ENCODE data around the gene IFITM10.

The IFITM10 gene

DNA sequence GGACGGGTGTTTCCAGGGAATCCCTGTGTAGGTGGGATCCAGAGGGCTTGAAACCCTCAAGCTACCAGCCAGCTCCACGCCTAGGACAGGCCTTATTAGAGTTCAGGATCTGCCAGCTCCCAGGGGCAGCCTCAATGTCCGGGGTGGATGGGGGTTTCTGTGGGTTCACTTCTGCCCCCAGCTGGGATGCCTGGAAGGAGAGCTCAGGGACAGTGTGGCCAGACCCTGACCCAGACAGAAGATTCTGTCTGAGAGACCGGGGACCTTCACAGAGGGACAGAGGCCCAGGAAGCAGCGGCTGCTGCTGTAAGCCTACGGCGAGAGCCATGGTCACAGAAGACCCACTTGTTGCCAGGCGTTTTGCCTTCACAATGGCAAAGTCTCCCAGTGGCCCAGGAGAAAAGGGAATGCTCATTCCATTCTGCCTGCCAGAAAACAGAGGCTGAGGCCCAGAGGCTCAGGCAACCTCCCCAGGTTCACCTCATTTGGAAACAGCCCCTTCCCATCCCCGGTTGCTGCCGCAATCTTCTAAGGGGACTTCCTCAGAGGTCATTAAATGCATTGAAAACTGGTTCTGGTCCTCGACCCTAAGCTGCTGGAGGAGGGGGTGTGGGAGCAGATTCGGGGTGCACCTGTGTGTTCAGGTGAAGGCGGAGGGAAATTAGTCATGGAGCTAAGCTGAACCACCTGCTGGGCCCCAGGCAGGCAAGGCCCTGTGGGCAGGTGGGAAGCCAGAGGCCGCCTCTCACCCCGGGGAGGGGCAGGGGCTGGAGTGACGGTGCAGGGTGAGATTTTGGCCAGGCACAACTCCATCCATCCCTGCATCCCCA lies 58.3 kb downstream of the IFITM10 start:
- TF ChIP-seq, protein P1, sequence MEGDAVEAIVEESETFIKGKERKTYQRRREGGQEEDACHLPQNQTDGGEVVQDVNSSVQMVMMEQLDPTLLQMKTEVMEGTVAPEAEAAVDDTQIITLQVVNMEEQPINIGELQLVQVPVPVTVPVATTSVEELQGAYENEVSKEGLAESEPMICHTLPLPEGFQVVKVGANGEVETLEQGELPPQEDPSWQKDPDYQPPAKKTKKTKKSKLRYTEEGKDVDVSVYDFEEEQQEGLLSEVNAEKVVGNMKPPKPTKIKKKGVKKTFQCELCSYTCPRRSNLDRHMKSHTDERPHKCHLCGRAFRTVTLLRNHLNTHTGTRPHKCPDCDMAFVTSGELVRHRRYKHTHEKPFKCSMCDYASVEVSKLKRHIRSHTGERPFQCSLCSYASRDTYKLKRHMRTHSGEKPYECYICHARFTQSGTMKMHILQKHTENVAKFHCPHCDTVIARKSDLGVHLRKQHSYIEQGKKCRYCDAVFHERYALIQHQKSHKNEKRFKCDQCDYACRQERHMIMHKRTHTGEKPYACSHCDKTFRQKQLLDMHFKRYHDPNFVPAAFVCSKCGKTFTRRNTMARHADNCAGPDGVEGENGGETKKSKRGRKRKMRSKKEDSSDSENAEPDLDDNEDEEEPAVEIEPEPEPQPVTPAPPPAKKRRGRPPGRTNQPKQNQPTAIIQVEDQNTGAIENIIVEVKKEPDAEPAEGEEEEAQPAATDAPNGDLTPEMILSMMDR (IDR thresholded peaks at IDR 0.05) = no peak

DNA sequence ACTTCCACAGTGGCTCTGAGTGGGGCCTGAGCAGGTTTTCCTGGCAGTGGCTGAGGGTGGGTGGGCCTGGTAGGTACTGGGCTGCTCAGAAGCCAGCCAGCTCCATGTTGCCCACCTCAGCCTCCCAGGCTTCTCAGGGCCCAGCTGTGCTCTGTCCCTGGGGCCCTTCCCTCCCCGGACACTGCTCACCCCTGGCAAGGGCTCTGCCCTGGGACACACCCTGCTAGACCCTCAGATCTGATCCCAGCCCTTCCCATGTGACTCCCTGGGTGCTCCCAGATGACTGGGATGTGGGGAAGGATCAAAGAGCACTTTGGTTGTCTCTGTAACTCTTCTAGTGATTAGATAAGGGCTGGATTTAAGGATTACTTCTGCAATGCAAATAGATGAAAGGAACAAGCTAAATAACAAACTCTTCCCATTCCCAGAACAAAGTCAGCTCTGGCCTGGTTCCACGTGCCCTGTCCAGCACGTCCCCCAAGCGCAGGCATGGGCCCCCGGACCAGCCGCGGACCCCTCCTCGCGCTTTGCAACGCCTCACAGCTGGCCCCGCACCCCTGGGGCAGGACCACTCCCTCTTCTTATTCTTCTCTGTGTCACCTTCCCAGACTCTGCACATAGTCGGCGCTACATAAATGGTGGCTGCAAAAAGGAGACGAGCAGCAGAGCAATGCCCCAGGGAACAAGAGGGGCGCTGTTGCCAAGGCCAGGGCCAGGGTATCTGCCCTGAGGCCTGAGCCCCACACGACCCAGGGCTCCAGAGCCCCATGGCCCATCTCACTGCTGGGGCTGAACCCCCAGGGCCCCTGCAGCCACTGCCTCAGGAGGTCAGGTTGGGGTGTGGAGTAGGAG lies 59.1 kb downstream of the IFITM10 start:
- TF ChIP-seq, protein P1 (IDR thresholded peaks at IDR 0.05) = no peak

DNA sequence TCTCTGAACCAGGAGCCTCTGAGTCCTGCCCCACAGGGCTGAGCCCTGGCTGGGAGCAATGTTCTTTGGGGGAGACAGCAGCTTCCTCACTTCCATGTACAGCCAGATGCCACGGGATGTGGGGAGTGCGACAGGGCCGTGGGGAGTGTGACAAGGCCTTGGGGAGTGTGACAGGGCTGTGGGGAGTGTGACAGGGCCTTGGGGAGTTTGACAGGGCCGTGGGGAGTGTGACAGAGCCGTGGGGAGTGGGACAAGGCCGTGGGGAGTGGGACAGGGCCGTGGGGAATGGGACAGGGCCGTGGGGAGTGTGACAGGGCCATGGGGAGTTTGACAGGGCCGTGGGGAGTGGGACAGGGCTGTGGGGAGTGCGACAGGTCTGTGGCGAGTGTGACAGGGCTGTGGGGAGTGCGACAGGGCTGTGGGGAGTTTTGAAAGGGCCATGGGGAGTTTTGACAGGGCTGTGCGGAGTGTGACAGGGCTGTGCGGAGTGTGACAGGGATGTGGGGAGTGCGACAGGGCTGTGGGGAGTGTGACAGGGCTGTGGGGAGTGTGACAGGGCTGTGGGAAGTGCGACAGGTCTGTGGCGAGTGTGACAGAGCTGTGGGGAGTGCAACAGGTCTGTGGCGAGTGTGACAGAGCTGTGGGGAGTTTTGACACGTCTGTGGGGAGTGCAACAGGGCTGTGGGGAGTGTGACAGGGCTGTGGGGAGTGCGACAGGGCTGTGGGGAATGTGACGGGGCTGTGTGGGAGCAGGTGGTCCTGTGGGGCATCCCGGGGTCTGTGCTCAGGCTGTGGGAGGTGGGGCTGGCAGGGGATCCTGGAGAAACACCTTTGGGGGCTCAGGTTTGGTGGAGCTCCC lies 60.0 kb downstream of the IFITM10 start:
- TF ChIP-seq, protein P1 (IDR thresholded peaks at IDR 0.05) = no peak
